CD8-positive, alpha-beta memory T cell (primary cell): ENCODE results near the gene CLDN8. TPM values are rescaled to one million over a fixed set of nuclear protein-coding genes. Genes with fewer than 3 reads are reported as not detected.

Source experiments
- CTCF ChIA-PET: fragments of 350-600 bp; sonication (Branson Sonifier 250); formaldehyde crosslinking; loops from one replicate; lab custom pipeline; 2021; ENCODE audit warnings: antibody characterized with exemption; lab: Charles Lee
- POLR2A ChIA-PET: fragments of 350-600 bp; sonication (Branson Sonifier 250); formaldehyde crosslinking; loops from one replicate; lab custom pipeline; 2021; ENCODE audit warnings: antibody characterized with exemption; lab: Charles Lee
- DNase-seq, 5 donors: peaks; one replicate each; pipeline versions ENCODE4 v3.0.0 to v3.0.0-alpha.2; 2020 to 2022; ENCODE audit warnings: mixed read lengths in 1 of 5
- H3K27ac ChIP-seq: one replicate; pipeline ENCODE4 v1.7.0; 2013; ENCODE audit warnings: low read depth, mild to moderate bottlenecking, low read length, moderate library complexity
- H3K27me3 ChIP-seq: 2 replicates; pipeline ENCODE4 v1.7.0; 2013; ENCODE audit warnings: low read length, mild to moderate bottlenecking; ENCODE audit not compliant: insufficient read depth, poor library complexity, severe bottlenecking
- H3K36me3 ChIP-seq: 2 replicates; pipeline ENCODE4 v1.7.0; 2013; ENCODE audit warnings: mild to moderate bottlenecking, low read length, moderate library complexity; ENCODE audit not compliant: insufficient read depth
- H3K4me1 ChIP-seq: 2 replicates; pipeline ENCODE4 v1.7.0; 2013; ENCODE audit warnings: mild to moderate bottlenecking, low read length, moderate library complexity; ENCODE audit not compliant: insufficient read depth
- H3K4me3 ChIP-seq: 2 replicates; pipeline ENCODE4 v1.7.0; 2013; ENCODE audit warnings: mild to moderate bottlenecking, low read length
- H3K9me3 ChIP-seq: 2 replicates; pipeline ENCODE4 v1.7.0; 2013; ENCODE audit warnings: mild to moderate bottlenecking, low read length
- H3K27ac Mint-ChIP-seq, 8 donors: one replicate each; pipeline ENCODE4 v1.8.0; 2020 to 2021; ENCODE audit warnings: mixed read lengths in 8 of 8, mild to moderate bottlenecking in 6 of 8, inconsistent platforms in 3 of 8, moderate library complexity in 3 of 8
- H3K27me3 Mint-ChIP-seq, 2 donors: one replicate each; pipeline ENCODE4 v1.8.0; 2020 to 2021; ENCODE audit warnings: mixed read lengths in 2 of 2, mild to moderate bottlenecking in 1 of 2, moderate library complexity in 1 of 2
- H3K36me3 Mint-ChIP-seq, 3 donors: one replicate each; pipeline ENCODE4 v1.8.0; 2020 to 2021; ENCODE audit warnings: mixed read lengths in 3 of 3, inconsistent platforms in 1 of 3, mild to moderate bottlenecking in 1 of 3
- H3K4me1 Mint-ChIP-seq, 3 donors: one replicate each; pipeline ENCODE4 v1.8.0; 2020 to 2021; ENCODE audit warnings: mixed read lengths in 3 of 3, inconsistent platforms in 1 of 3, mild to moderate bottlenecking in 1 of 3
- H3K4me3 Mint-ChIP-seq, 7 donors: one replicate each; pipeline ENCODE4 v1.8.0; 2020 to 2021; ENCODE audit warnings: mixed read lengths in 7 of 7, mild to moderate bottlenecking in 6 of 7, moderate library complexity in 4 of 7, inconsistent platforms in 2 of 7
- H3K9me3 Mint-ChIP-seq, 5 donors: one replicate each; pipeline ENCODE4 v1.8.0; 2020 to 2022; ENCODE audit warnings: mixed read lengths in 5 of 5, mild to moderate bottlenecking in 3 of 5, moderate library complexity in 2 of 5, inconsistent platforms in 1 of 5
- polyA plus RNA-seq: library from polyadenylated mRNA; unstranded; fragments of 300-500 nt; fragmentation: Illumina TruSeq; gene quantifications from one replicate; pipeline ENCODE4 v1.2.3, GENCODE V29; 2021
- total RNA-seq, 2 experiments: library from RNA; stranded (reverse); gene quantifications; one replicate each; pipeline ENCODE4 v1.2.3, GENCODE V29; 2021

The CLDN8 gene
- total RNA-seq (not detected), polyA plus RNA-seq (not detected)

DNA sequence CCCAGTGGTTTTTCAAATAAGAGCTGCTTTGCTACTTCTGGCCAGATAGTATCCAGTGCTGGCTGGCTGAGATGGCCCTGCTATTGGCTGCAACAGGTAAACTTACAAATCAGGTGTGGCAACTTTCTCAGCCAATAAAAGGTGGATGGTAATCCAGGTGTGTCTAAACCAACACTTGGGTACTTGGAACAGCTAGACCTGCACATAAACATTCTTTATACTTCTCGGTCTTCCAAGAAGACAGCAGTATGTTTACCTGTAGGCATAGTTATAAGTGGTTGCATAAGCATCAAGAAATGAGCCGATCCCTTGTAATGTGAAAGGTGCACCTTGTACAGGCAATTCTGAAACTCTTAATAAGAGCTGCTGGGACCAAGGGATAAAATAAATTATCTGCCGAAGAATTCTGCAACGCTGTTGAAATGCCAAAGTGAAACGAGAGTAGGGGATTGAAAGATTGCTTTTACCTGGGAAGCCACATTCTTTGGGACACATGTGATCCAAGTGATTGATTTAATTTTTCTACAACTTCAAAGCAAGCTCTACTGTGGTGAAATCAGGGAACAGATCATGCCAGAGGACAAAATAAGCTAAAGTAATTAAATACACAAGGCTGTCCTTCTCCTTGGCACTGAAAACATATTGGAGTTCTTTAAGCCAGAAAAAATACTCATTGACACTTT, at the start of gene CLDN8:
Gene CLDN8, minus strand, starts transcription at position 57 of the 683 bp plus-strand sequence. CDS start 172 bp downstream, outside the sequence.
- POLR2A ChIA-PET, result no interaction called here
- CTCF ChIA-PET, result no interaction called here
- no peaks in the 10 kb centered on the region for H3K36me3 Mint-ChIP-seq

DNA sequence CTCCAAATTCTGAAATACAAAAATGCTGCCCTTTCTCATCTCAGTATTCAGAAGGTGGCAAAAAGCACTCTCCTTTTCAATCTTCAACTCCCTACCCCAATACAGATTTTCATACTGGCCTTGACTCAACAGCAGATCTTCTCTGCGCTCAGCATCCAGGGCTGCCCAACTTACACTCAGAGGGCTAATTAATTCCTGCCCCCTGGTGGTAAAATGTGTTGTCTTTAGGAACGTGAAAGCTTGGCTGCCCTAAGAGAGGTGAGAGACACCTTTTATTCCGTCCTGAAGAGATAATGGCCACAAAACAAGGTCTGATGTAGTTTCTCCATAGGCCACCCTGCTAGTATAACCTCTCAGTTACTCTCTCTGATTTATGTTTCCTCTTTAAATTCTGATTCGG, 41.9 kb upstream of the CLDN8 start:
- H3K36me3 ChIP-seq, result no peaks in the 10 kb centered on the region
- Mint-ChIP-seq H3K27ac (no peak overlapping the region), H3K27me3 (no peaks in the 10 kb centered on the region), H3K4me3 (no peak overlapping the region), H3K9me3 (peaks cover 0 to 9% (median 4%) of the 10 kb centered on the region in 5 donors), H3K4me1 (no peaks in the 10 kb centered on the region), H3K36me3 (no peaks in the 10 kb centered on the region)
- no peaks in the 10 kb centered on the region for H3K4me1 ChIP-seq
- H3K4me3 ChIP-seq, result no peak overlapping the region
- ChIA-PET POLR2A (no interaction called here), CTCF (no interaction called here)
- DNase-seq, result no peak
- H3K27ac ChIP-seq, result no peak overlapping the region
- no peaks in the 10 kb centered on the region for H3K9me3 ChIP-seq
- H3K27me3 ChIP-seq, result no peaks in the 10 kb centered on the region

More for the DNA sequence above, at the start of gene CLDN8:
- no peaks in the 10 kb centered on the region for H3K36me3 ChIP-seq
- no peaks in the 10 kb centered on the region for H3K27me3 Mint-ChIP-seq
- H3K27ac Mint-ChIP-seq, result no peak within 1 kb of the TSS
- H3K4me1 Mint-ChIP-seq, result no peaks in the 10 kb centered on the region
- H3K9me3 ChIP-seq, result no peaks in the 10 kb centered on the region
- peaks cover 2 to 6% (median 2%) of the 10 kb centered on the region in 5 donors for H3K9me3 Mint-ChIP-seq
- H3K4me1 ChIP-seq, result no peaks in the 10 kb centered on the region
- H3K27ac ChIP-seq, result no peak within 1 kb of the TSS
- DNase-seq, result no peak
- H3K27me3 ChIP-seq, result no peaks in the 10 kb centered on the region
- H3K4me3 ChIP-seq, result no peak within 1 kb of the TSS
- no peak within 1 kb of the TSS for H3K4me3 Mint-ChIP-seq

DNA sequence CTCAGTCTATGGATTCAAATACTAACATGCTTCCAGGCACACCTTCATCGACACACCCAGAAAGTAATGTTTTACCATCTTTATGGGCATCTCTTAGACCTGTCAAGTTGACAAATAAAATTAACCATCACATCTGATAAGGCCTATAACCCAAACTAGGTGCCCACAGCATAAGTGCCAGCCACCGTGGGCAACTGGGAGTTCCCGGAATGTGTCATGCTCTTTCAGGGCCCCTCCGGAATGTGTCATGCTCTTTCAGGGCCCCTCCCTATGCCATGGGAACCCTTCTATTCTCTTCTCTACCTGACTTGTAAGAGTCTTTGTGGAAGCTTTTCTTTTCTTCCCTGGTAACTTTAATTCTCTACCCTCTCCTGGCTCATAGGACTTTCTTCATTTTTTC, 40.2 kb upstream of the CLDN8 start:
- H3K4me1 ChIP-seq, result no peaks in the 10 kb centered on the region
- no peaks in the 10 kb centered on the region for H3K9me3 ChIP-seq
- H3K4me1 Mint-ChIP-seq, result no peaks in the 10 kb centered on the region
- no peak overlapping the region for H3K27ac Mint-ChIP-seq
- no peaks in the 10 kb centered on the region for H3K36me3 Mint-ChIP-seq
- peaks cover 0 to 9% (median 4%) of the 10 kb centered on the region in 5 donors for H3K9me3 Mint-ChIP-seq
- no peak overlapping the region for H3K4me3 ChIP-seq
- no peaks in the 10 kb centered on the region for H3K27me3 Mint-ChIP-seq
- no peak overlapping the region for H3K4me3 Mint-ChIP-seq
- no peak overlapping the region for H3K27ac ChIP-seq
- ChIA-PET CTCF (no interaction called here), POLR2A (no interaction called here)
- H3K36me3 ChIP-seq, result no peaks in the 10 kb centered on the region
- no peaks in the 10 kb centered on the region for H3K27me3 ChIP-seq
- DNase-seq, result no peak

DNA sequence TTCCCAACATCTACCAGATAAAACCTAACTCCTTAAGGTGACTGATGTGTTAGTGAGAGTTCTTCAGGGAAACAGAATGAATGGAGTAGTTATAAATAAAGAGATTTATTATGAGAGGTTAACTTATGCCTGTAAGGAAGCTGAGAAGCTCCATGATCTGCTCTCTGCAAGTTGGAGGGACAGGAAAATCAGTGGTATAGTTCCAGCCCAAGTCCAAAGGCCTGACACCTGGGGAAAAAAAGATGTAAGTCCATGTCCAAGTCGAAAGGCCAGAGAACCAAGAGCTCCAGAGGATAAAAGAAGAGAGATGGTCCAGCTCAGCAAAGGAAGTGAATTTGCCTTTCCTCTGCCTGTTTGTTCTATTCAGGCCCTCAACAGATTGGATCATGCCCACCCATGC, 39.8 kb upstream of the CLDN8 start:
- Histone ChIP-seq H3K27ac (no peak overlapping the region), H3K9me3 (no peaks in the 10 kb centered on the region), H3K4me3 (no peak overlapping the region), H3K4me1 (no peaks in the 10 kb centered on the region), H3K36me3 (no peaks in the 10 kb centered on the region), H3K27me3 (no peaks in the 10 kb centered on the region)
- no peaks in the 10 kb centered on the region for H3K4me1 Mint-ChIP-seq
- DNase-seq, result no peak
- H3K4me3 Mint-ChIP-seq, result no peak overlapping the region
- no peak overlapping the region for H3K27ac Mint-ChIP-seq
- ChIA-PET CTCF (no interaction called here), POLR2A (no interaction called here)
- no peaks in the 10 kb centered on the region for H3K36me3 Mint-ChIP-seq
- no peaks in the 10 kb centered on the region for H3K27me3 Mint-ChIP-seq
- peaks cover 0 to 9% (median 4%) of the 10 kb centered on the region in 5 donors for H3K9me3 Mint-ChIP-seq

DNA sequence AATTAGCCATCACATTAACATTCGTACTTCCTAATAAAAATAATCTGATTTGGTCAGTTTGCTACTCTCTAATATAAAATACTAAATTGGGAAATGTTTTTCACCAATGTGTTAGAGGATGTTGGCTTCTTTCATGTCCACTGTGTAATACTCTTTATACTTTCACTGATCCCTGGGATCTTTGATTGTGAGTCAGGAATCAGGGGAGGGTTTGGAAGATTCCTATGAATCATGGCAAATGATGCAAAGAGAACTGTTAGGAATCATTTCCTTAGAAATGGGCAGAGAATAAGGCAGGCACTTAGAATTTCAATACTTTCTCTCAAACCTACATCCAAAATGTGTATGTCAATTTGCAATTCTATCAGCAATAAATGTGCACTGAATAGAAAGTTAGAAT, 35.9 kb upstream of the CLDN8 start:
- Mint-ChIP-seq H3K27me3 (no peaks in the 10 kb centered on the region), H3K4me3 (no peak overlapping the region), H3K9me3 (peaks cover 0 to 17% (median 4%) of the 10 kb centered on the region in 5 donors), H3K27ac (no peak overlapping the region), H3K36me3 (no peaks in the 10 kb centered on the region), H3K4me1 (no peaks in the 10 kb centered on the region)
- ChIA-PET POLR2A (no interaction called here), CTCF (no interaction called here)
- Histone ChIP-seq H3K4me3 (no peak overlapping the region), H3K27me3 (no peaks in the 10 kb centered on the region), H3K27ac (no peak overlapping the region), H3K9me3 (no peaks in the 10 kb centered on the region), H3K36me3 (no peaks in the 10 kb centered on the region), H3K4me1 (no peaks in the 10 kb centered on the region)
- DNase-seq, result no peak

DNA sequence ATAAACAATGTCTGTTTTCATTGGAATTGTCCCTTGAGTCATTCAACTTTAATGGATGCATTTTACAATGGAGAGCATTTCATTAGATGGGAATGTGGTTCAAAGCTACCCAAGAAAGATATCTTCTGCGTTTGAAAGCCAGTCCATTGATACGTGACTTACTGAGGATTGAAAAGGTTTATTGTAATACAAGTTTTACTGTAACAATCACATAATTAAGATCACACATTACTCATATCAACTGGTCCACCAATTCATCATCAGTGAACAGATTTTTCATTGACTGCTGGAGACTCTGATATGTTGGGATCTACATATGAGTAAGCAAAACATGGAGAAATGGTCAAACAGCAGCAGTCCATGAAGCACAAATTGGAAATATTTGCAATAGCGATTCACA, 34.0 kb upstream of the CLDN8 start:
- CTCF ChIA-PET, result no interaction called here
- no peaks in the 10 kb centered on the region for H3K27me3 Mint-ChIP-seq
- Histone ChIP-seq H3K4me1 (no peaks in the 10 kb centered on the region), H3K4me3 (no peak overlapping the region), H3K27me3 (no peaks in the 10 kb centered on the region), H3K9me3 (no peaks in the 10 kb centered on the region), H3K27ac (no peak overlapping the region), H3K36me3 (no peaks in the 10 kb centered on the region)
- H3K4me3 Mint-ChIP-seq, result no peak overlapping the region
- DNase-seq, result no peak
- H3K36me3 Mint-ChIP-seq, result no peaks in the 10 kb centered on the region
- peaks cover 0 to 17% (median 3%) of the 10 kb centered on the region in 5 donors for H3K9me3 Mint-ChIP-seq
- H3K27ac Mint-ChIP-seq, result no peak overlapping the region
- POLR2A ChIA-PET, result no interaction called here
- H3K4me1 Mint-ChIP-seq, result no peaks in the 10 kb centered on the region

DNA sequence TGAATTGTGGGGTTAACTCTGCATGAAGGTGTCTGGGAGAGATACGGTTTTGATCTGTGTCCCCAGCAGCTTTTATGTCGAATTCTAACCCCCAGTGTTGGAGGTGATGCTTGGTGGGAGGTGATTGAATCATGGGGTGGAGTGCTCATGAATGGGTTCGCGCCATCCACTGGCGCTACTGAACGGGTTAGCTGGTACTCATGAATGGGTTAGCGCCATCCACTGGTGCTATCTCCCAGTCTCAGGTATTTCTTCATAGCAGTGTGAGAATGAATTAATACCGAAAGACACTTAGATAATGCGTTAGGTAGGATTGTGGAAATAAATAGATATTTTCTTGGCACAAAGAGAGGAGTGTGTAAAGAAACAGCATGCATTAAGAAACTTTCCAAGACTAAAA, 32.9 kb upstream of the CLDN8 start:
- ChIA-PET CTCF (no interaction called here), POLR2A (no interaction called here)
- Mint-ChIP-seq H3K27me3 (no peaks in the 10 kb centered on the region), H3K4me3 (no peak overlapping the region), H3K27ac (no peak overlapping the region), H3K4me1 (no peaks in the 10 kb centered on the region), H3K9me3 (peaks cover 0 to 17% (median 5%) of the 10 kb centered on the region in 5 donors), H3K36me3 (no peaks in the 10 kb centered on the region)
- Histone ChIP-seq H3K9me3 (no peaks in the 10 kb centered on the region), H3K4me3 (no peak overlapping the region), H3K4me1 (no peaks in the 10 kb centered on the region), H3K36me3 (no peaks in the 10 kb centered on the region), H3K27ac (no peak overlapping the region), H3K27me3 (no peaks in the 10 kb centered on the region)
- DNase-seq, result no peak

DNA sequence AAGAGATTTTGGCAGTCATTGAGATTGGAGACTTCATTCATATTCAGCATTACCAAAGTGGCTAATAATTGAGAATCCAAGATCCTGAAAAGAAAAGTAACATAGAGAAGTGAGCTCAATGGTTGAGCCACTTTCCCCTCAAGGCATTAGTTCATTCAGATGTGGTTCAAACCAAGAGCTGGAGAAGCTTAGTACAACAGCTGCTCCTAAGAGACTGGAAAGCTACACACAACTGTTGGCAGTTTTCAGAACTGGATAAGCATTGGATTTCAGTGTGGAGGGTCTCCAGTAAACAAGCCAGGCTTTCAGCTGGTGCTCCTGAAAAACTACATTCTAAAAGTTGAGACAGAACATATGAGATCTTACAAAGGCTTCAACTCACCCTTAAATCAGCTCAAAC, 29.2 kb upstream of the CLDN8 start:
- Mint-ChIP-seq H3K4me1 (no peaks in the 10 kb centered on the region), H3K27me3 (no peaks in the 10 kb centered on the region), H3K4me3 (no peak overlapping the region), H3K9me3 (peaks cover 0 to 8% (median 5%) of the 10 kb centered on the region in 5 donors), H3K36me3 (no peaks in the 10 kb centered on the region), H3K27ac (no peak overlapping the region)
- Histone ChIP-seq H3K9me3 (no peaks in the 10 kb centered on the region), H3K27ac (no peak overlapping the region), H3K27me3 (no peaks in the 10 kb centered on the region), H3K4me3 (no peak overlapping the region), H3K36me3 (no peaks in the 10 kb centered on the region), H3K4me1 (no peaks in the 10 kb centered on the region)
- POLR2A ChIA-PET, result no interaction called here
- no peak for DNase-seq
- CTCF ChIA-PET, result no interaction called here
